HepG2 (cell line): ENCODE data around the gene AKAP8. TPM values are rescaled to one million over a fixed set of nuclear protein-coding genes. Genes with fewer than 3 reads are reported as not detected.

ENCODE experiments used
- BHLHE40 ChIP-seq: IDR thresholded peaks from 2 replicates; pipeline ENCODE4 v1.6.1; 2011; ENCODE audit warnings: low read length, improper control_type of control experiment
- GMEB2 ChIP-seq: IDR thresholded peaks from 2 replicates; pipeline ENCODE4 v1.6.1; 2016; ENCODE audit warnings: missing biosample characterization, missing genetic modification reagents, low read depth
- HOMEZ ChIP-seq: IDR thresholded peaks from 2 replicates; pipeline ENCODE4 v1.6.1; 2016; ENCODE audit warnings: low read depth
- NBN ChIP-seq: fragments of 450-650 bp; conservative IDR thresholded peaks from 2 replicates; pipeline ENCODE4 v1.6.1; 2017
- NFYB ChIP-seq: sonication (generic); formaldehyde crosslinking; IDR thresholded peaks from 2 replicates; pipeline ENCODE4 v1.4.0; 2020; ENCODE audit warnings: missing genetic modification reagents
- SNAPC2 ChIP-seq: sonication (generic); formaldehyde crosslinking; IDR thresholded peaks from 2 replicates; pipeline ENCODE4 v1.8.1; 2022; ENCODE audit warnings: mild to moderate bottlenecking, missing genetic modification reagents
- TGIF2 ChIP-seq: IDR thresholded peaks from 2 replicates; pipeline ENCODE4 v1.6.1; 2016; ENCODE audit warnings: control low read depth, missing compliant biosample characterization
- ZMYM2 ChIP-seq: sonication (generic); formaldehyde crosslinking; IDR thresholded peaks from 2 replicates; pipeline ENCODE4 v1.8.0; 2022; ENCODE audit warnings: mild to moderate bottlenecking, missing genetic modification reagents
- ZNF143 ChIP-seq: sonication (generic); formaldehyde crosslinking; IDR thresholded peaks from 2 replicates; pipeline ENCODE4 v1.4.0; 2020; ENCODE audit warnings: missing genetic modification reagents
- ZNF256 ChIP-seq: sonication (generic); formaldehyde crosslinking; conservative IDR thresholded peaks from 2 replicates; pipeline ENCODE4 v1.4.0; 2020; ENCODE audit warnings: missing genetic modification reagents
- ZNF343 ChIP-seq: sonication (generic); formaldehyde crosslinking; IDR thresholded peaks from 2 replicates; pipeline ENCODE4 v1.4.0; 2020; ENCODE audit warnings: mild to moderate bottlenecking, missing genetic modification reagents
- ZNF484 ChIP-seq: sonication (generic); formaldehyde crosslinking; IDR thresholded peaks from 2 replicates; pipeline ENCODE4 v1.5.1; 2020; ENCODE audit warnings: mild to moderate bottlenecking, low read depth, missing genetic modification reagents, borderline replicate concordance
- ZNF496 ChIP-seq: sonication (generic); formaldehyde crosslinking; IDR thresholded peaks from 2 replicates; pipeline ENCODE4 v1.8.1; 2023; ENCODE audit warnings: mild to moderate bottlenecking, moderate library complexity, missing genetic modification reagents; ENCODE audit not compliant: insufficient replicate concordance
- ZNF546 ChIP-seq: sonication (generic); formaldehyde crosslinking; conservative IDR thresholded peaks from 2 replicates; pipeline ENCODE4 v1.8.1; 2023; ENCODE audit warnings: mild to moderate bottlenecking, missing genetic modification reagents
- ZNF709 ChIP-seq: sonication (generic); formaldehyde crosslinking; IDR thresholded peaks from 2 replicates; pipeline ENCODE4 v1.5.0; 2020; ENCODE audit warnings: mild to moderate bottlenecking, missing genetic modification reagents
- ZNF747 ChIP-seq: sonication (generic); formaldehyde crosslinking; IDR thresholded peaks from 2 replicates; pipeline ENCODE4 v1.8.1; 2023; ENCODE audit warnings: missing genetic modification reagents, mild to moderate bottlenecking, borderline replicate concordance
- ZNF782 ChIP-seq: sonication (generic); formaldehyde crosslinking; IDR thresholded peaks from 2 replicates; pipeline ENCODE4 v1.4.0; 2020; ENCODE audit warnings: missing genetic modification reagents, mild to moderate bottlenecking, borderline replicate concordance
- ZNF879 ChIP-seq: sonication (generic); formaldehyde crosslinking; IDR thresholded peaks from 2 replicates; pipeline ENCODE4 v1.8.1; 2023; ENCODE audit warnings: missing genetic modification reagents
- polyA plus RNA-seq, 8 experiments: library from polyadenylated mRNA; depleted of rRNA in 3 of 8; stranded (reverse) in 7 of 8; unstranded in 1 of 8; fragments of >200 nt; fragmentation: Illumina TruSeq in 4 of 8; extraction: Trizol in 4 of 8; gene quantifications; 2 replicates each; pipeline versions ENCODE4 v1.2.1 to v1.2.3, GENCODE V29; 2011 to 2016; ENCODE audit warnings: low read depth in 4 of 8, missing spikeins in 1 of 8, mixed read lengths in 1 of 8; ENCODE audit not compliant: insufficient read depth in 1 of 8
- total RNA-seq, 5 experiments: library from RNA; depleted of rRNA; stranded (reverse); fragments of >200 nt; fragmentation: Illumina TruSeq; extraction: Trizol; gene quantifications; 2 replicates each; pipeline ENCODE4 v1.2.3, GENCODE V29; 2016; ENCODE audit warnings: low read depth in 1 of 5
- TF ChIP-seq, protein P1 (sequence below): sonication (generic); formaldehyde crosslinking; IDR thresholded peaks from 2 replicates; pipeline ENCODE4 v1.5.1; 2020; ENCODE audit warnings: mild to moderate bottlenecking, missing genetic modification reagents
- TF ChIP-seq, protein P2 (sequence below): sonication (generic); IDR thresholded peaks from 2 replicates; pipeline ENCODE4 v1.6.1; 2016; ENCODE audit warnings: low read depth, borderline replicate concordance
- TF ChIP-seq, protein P3 (sequence below): sonication (generic); formaldehyde crosslinking; IDR thresholded peaks from 2 replicates; pipeline ENCODE4 v1.5.0; 2020; ENCODE audit warnings: missing genetic modification reagents

The AKAP8 gene
- total and polyA plus RNA-seq, 2 of the 13 experiments (the other 11 are each of a cell fraction or from before 2014, with no cell fraction given): 15.9 to 22.1 TPM

DNA sequence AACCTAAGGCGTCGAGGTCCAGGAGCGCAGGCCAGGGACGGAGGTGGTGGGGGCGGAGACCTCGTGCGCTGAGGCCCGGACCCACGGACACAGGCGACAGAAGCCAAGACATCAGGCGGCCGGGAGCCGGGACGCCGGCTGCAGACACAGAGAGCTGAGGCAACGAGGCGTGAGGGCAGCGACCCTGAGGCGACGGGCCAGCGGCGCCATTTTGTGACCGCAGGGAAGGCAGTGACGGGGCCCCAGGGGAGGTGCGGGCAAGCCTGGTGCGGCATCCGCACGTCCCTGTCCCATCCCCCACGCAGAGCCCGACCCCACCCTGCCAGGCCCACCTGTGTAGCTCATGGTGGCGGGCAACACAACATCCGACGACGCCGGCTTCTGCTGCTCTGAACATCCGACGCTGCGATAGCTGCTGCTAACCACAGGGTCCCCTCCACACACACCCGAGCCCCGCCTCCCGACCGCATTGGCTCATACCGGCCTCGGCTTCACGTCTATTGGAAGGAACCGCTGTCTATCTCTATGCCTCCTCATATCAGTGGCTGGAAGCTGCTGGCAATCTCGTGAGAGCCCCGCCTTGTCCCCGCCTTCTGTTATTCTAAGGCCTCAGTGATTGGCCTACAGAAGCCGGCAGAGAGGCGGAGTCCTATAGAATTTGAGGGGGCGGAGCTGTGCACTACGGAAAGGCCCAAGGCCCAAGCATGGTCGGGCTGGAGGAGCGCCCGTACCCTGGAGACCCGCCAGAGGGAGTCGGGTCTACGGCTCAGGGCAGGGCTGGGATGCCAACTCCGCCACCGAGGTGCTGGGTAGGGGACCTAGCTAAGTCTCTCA lies 39.2 kb upstream of the AKAP8 start, which contains the start of gene AKAP8L (continued):
- TF ChIP-seq GMEB2 (no peak), ZNF747 (CRISPR knock-in tag) (no peak; the same call in none of the 2 replicates), NBN (no peak), HOMEZ (CRISPR knock-in tag) (peak; percentile 70; the same call in 1 of the 2 replicates), ZNF546 (CRISPR knock-in tag) (no peak), ZNF782 (0 out of 2 replicates have a peak, but pooled peaks have one; percentile 75), ZNF879 (CRISPR knock-in tag) (0 out of 2 replicates have a peak, but pooled peaks have one; percentile 81), ZNF709 (CRISPR knock-in tag) (0 out of 2 replicates have a peak, but pooled peaks have one; percentile 33), ZMYM2 (CRISPR knock-in tag) (no peak), NFYB (CRISPR knock-in tag) (peak; percentile 99), ZNF496 (CRISPR knock-in tag) (no peak), BHLHE40 (0 out of 2 replicates have a peak, but pooled peaks have one; percentile 3), ZNF343 (CRISPR knock-in tag) (no peak), ZNF143 (CRISPR knock-in tag) (no peak), ZNF484 (CRISPR knock-in tag) (no peak), ZNF256 (peak; percentile 18; the same call in 1 of the 2 replicates), SNAPC2 (CRISPR knock-in tag) (no peak), TGIF2 (CRISPR knock-in tag) (no peak)
- TF ChIP-seq, protein P1, sequence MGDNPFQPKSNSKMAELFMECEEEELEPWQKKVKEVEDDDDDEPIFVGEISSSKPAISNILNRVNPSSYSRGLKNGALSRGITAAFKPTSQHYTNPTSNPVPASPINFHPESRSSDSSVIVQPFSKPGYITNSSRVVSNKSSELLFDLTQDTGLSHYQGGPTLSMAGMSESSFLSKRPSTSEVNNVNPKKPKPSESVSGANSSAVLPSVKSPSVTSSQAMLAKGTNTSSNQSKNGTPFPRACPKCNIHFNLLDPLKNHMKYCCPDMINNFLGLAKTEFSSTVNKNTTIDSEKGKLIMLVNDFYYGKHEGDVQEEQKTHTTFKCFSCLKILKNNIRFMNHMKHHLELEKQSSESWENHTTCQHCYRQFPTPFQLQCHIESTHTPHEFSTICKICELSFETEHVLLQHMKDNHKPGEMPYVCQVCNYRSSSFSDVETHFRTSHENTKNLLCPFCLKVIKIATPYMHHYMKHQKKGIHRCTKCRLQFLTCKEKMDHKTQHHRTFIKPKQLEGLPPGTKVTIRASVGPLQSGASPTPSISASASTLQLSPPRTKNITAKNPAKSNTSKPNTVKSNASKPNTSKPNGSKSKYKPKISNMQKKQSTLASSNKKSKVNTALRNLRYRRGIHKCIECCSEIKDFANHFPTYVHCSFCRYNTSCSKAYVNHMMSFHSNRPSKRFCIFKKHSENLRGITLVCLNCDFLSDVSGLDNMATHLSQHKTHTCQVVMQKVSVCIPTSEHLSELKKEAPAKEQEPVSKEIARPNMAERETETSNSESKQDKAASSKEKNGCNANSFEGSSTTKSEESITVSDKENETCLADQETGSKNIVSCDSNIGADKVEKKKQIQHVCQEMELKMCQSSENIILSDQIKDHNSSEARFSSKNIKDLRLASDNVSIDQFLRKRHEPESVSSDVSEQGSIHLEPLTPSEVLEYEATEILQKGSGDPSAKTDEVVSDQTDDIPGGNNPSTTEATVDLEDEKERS (CRISPR knock-in tag): no peak
- TF ChIP-seq, protein P2, sequence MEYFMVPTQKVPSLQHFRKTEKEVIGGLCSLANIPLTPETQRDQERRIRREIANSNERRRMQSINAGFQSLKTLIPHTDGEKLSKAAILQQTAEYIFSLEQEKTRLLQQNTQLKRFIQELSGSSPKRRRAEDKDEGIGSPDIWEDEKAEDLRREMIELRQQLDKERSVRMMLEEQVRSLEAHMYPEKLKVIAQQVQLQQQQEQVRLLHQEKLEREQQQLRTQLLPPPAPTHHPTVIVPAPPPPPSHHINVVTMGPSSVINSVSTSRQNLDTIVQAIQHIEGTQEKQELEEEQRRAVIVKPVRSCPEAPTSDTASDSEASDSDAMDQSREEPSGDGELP: peak; percentile 38; the same call in 1 of the 2 replicates
- TF ChIP-seq, protein P3, sequence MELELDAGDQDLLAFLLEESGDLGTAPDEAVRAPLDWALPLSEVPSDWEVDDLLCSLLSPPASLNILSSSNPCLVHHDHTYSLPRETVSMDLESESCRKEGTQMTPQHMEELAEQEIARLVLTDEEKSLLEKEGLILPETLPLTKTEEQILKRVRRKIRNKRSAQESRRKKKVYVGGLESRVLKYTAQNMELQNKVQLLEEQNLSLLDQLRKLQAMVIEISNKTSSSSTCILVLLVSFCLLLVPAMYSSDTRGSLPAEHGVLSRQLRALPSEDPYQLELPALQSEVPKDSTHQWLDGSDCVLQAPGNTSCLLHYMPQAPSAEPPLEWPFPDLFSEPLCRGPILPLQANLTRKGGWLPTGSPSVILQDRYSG (CRISPR knock-in tag): no peak
